Measurements from ENCODE around the gene SNX27. TPM values are rescaled to one million over a fixed set of nuclear protein-coding genes. Genes with fewer than 3 reads are reported as not detected.

The SNX27 gene
- total RNA-seq, 2 experiments from 2014 or later, result 25.2 to 27.7 TPM

GRCh38 chr1:151692226-151692625 is 80.4 kb downstream of the SNX27 start:
- Mint-ChIP-seq H3K9me3 (no peaks in the 10 kb centered on the region), H3K27me3 (no peaks in the 10 kb centered on the region), H3K27ac (no peak overlapping the region), H3K4me3 (no peak overlapping the region), H3K36me3 (peaks cover 3% of the 10 kb centered on the region), H3K4me1 (no peaks in the 10 kb centered on the region)
- DNase-seq, result no peak

GRCh38 chr1:151693057-151693651 is 81.3 kb downstream of the SNX27 start:
- no peaks in the 10 kb centered on the region for H3K9me3 Mint-ChIP-seq
- no peak overlapping the region for H3K27ac Mint-ChIP-seq
- no peak for DNase-seq
- peaks cover 3% of the 10 kb centered on the region for H3K36me3 Mint-ChIP-seq
- H3K4me3 Mint-ChIP-seq, result no peak overlapping the region
- H3K27me3 Mint-ChIP-seq, result no peaks in the 10 kb centered on the region
- no peaks in the 10 kb centered on the region for H3K4me1 Mint-ChIP-seq

GRCh38 chr1:151701515-151701914 is 89.7 kb downstream of the SNX27 start:
- no peak overlapping the region for H3K27ac Mint-ChIP-seq
- DNase-seq, result no peak
- peaks cover 3% of the 10 kb centered on the region for H3K36me3 Mint-ChIP-seq
- H3K27me3 Mint-ChIP-seq, result no peaks in the 10 kb centered on the region
- no peak overlapping the region for H3K4me3 Mint-ChIP-seq
- no peaks in the 10 kb centered on the region for H3K9me3 Mint-ChIP-seq
- no peaks in the 10 kb centered on the region for H3K4me1 Mint-ChIP-seq

- Mint-ChIP-seq H3K27ac (no peak overlapping the region), H3K4me1 (no peaks in the 10 kb centered on the region)
- DNase-seq, result no peak
These were observed 91.1 kb downstream of the SNX27 start for GRCh38 chr1:151702936-151703335.

GRCh38 chr1:151703813-151704212 is 92.0 kb downstream of the SNX27 start:
- no peaks in the 10 kb centered on the region for H3K9me3 Mint-ChIP-seq
- no peak overlapping the region for H3K4me3 Mint-ChIP-seq
- H3K4me1 Mint-ChIP-seq, result no peaks in the 10 kb centered on the region
- DNase-seq, result no peak
- peaks cover 3% of the 10 kb centered on the region for H3K36me3 Mint-ChIP-seq
- H3K27ac Mint-ChIP-seq, result no peak overlapping the region
- no peaks in the 10 kb centered on the region for H3K27me3 Mint-ChIP-seq

More at GRCh38 chr1:151702936-151703335, 91.1 kb downstream of the SNX27 start:
- Mint-ChIP-seq H3K9me3 (no peaks in the 10 kb centered on the region), H3K27me3 (no peaks in the 10 kb centered on the region), H3K4me3 (no peak overlapping the region), H3K36me3 (peaks cover 3% of the 10 kb centered on the region)

GRCh38 chr1:151704246-151704645 is 92.4 kb downstream of the SNX27 start:
- peaks cover 3% of the 10 kb centered on the region for H3K36me3 Mint-ChIP-seq
- H3K4me1 Mint-ChIP-seq, result no peaks in the 10 kb centered on the region
- no peak for DNase-seq
- H3K9me3 Mint-ChIP-seq, result no peaks in the 10 kb centered on the region
- no peak overlapping the region for H3K4me3 Mint-ChIP-seq
- peaks cover 3% of the 10 kb centered on the region for H3K27me3 Mint-ChIP-seq
- H3K27ac Mint-ChIP-seq, result no peak overlapping the region

GRCh38 chr1:151705146-151705545 is 93.3 kb downstream of the SNX27 start:
- H3K9me3 Mint-ChIP-seq, result no peaks in the 10 kb centered on the region
- H3K27me3 Mint-ChIP-seq, result peaks cover 5% of the 10 kb centered on the region
- H3K4me1 Mint-ChIP-seq, result no peaks in the 10 kb centered on the region
- DNase-seq, result no peak
- no peak overlapping the region for H3K27ac Mint-ChIP-seq
- no peak overlapping the region for H3K4me3 Mint-ChIP-seq
- H3K36me3 Mint-ChIP-seq, result peaks cover 1% of the 10 kb centered on the region

- Mint-ChIP-seq H3K4me3 (no peak overlapping the region), H3K27ac (no peak overlapping the region), H3K9me3 (no peaks in the 10 kb centered on the region), H3K4me1 (no peaks in the 10 kb centered on the region), H3K36me3 (no peaks in the 10 kb centered on the region), H3K27me3 (peaks cover 7% of the 10 kb centered on the region)
- DNase-seq, result no peak
These were observed 94.1 kb downstream of the SNX27 start for GRCh38 chr1:151705753-151706463.

- no peaks in the 10 kb centered on the region for H3K9me3 Mint-ChIP-seq
- no peak overlapping the region for H3K4me3 Mint-ChIP-seq
- no peaks in the 10 kb centered on the region for H3K36me3 Mint-ChIP-seq
- H3K4me1 Mint-ChIP-seq, result no peaks in the 10 kb centered on the region
- peaks cover 7% of the 10 kb centered on the region for H3K27me3 Mint-ChIP-seq
- no peak overlapping the region for H3K27ac Mint-ChIP-seq
- DNase-seq, result no peak
These were observed 94.9 kb downstream of the SNX27 start for GRCh38 chr1:151706464-151707415.

- no peak for DNase-seq
- H3K27ac Mint-ChIP-seq, result no peak overlapping the region
- H3K36me3 Mint-ChIP-seq, result no peaks in the 10 kb centered on the region
- H3K4me1 Mint-ChIP-seq, result no peaks in the 10 kb centered on the region
- no peaks in the 10 kb centered on the region for H3K9me3 Mint-ChIP-seq
- no peak overlapping the region for H3K4me3 Mint-ChIP-seq
- peaks cover 7% of the 10 kb centered on the region for H3K27me3 Mint-ChIP-seq
These were observed 95.8 kb downstream of the SNX27 start for GRCh38 chr1:151707541-151708065.

GRCh38 chr1:151708891-151709290 is 97.0 kb downstream of the SNX27 start:
- H3K4me1 Mint-ChIP-seq, result no peaks in the 10 kb centered on the region
- H3K4me3 Mint-ChIP-seq, result no peak overlapping the region
- H3K27me3 Mint-ChIP-seq, result peaks cover 8% of the 10 kb centered on the region

GRCh38 chr1:151710187-151710840 is 98.5 kb downstream of the SNX27 start:
- Mint-ChIP-seq H3K27ac (no peak overlapping the region), H3K27me3 (peaks cover 21% of the 10 kb centered on the region), H3K4me1 (no peaks in the 10 kb centered on the region), H3K36me3 (no peaks in the 10 kb centered on the region), H3K4me3 (no peak overlapping the region), H3K9me3 (no peaks in the 10 kb centered on the region)
- peak; percentile 52 for DNase-seq

More at GRCh38 chr1:151708891-151709290, 97.0 kb downstream of the SNX27 start:
- DNase-seq, result no peak
- Mint-ChIP-seq H3K27ac (no peak overlapping the region), H3K36me3 (no peaks in the 10 kb centered on the region), H3K9me3 (no peaks in the 10 kb centered on the region)

- Mint-ChIP-seq H3K36me3 (no peaks in the 10 kb centered on the region), H3K27me3 (peaks cover 30% of the 10 kb centered on the region), H3K27ac (no peak overlapping the region), H3K4me1 (no peaks in the 10 kb centered on the region), H3K4me3 (no peak overlapping the region), H3K9me3 (no peaks in the 10 kb centered on the region)
- DNase-seq, result no peak
These were observed 99.4 kb downstream of the SNX27 start for GRCh38 chr1:151711044-151711800.

- H3K4me1 Mint-ChIP-seq, result peaks cover 3% of the 10 kb centered on the region
- no peak overlapping the region for H3K4me3 Mint-ChIP-seq
- H3K36me3 Mint-ChIP-seq, result no peaks in the 10 kb centered on the region
- no peaks in the 10 kb centered on the region for H3K9me3 Mint-ChIP-seq
- H3K27me3 Mint-ChIP-seq, result peaks cover 36% of the 10 kb centered on the region
- H3K27ac Mint-ChIP-seq, result no peak overlapping the region
- DNase-seq, result no peak
These were observed 100.1 kb downstream of the SNX27 start for GRCh38 chr1:151711951-151712350.
